CD14-positive monocyte (primary cell): Measurements from ENCODE around the gene IDI1. TPM values are rescaled to one million over a fixed set of nuclear protein-coding genes. Genes with fewer than 3 reads are reported as not detected.

Source experiments
- DNase-seq, 3 donors: peaks; one replicate each; pipeline ENCODE4 v3.0.0-alpha.2; 2011 to 2022
- H2AFZ ChIP-seq: 2 replicates; pipeline ENCODE4 v1.6.0; 2012; ENCODE audit warnings: mild to moderate bottlenecking, low read depth, low read length, inconsistent platforms; ENCODE audit not compliant: insufficient read depth, poor library complexity, severe bottlenecking
- H3K27ac ChIP-seq, 2 donors: 1 replicate in 1 of 2; 2 replicates in 1 of 2; pipeline ENCODE4 v1.5.1; 2012 to 2013; ENCODE audit warnings: low read length in 2 of 2, control low read depth in 1 of 2, inconsistent platforms in 1 of 2, low read depth in 1 of 2, mild to moderate bottlenecking in 1 of 2
- H3K27me3 ChIP-seq, 2 donors: one replicate each; pipeline versions ENCODE4 v1.6.0 to v1.6.1; 2011 to 2013; ENCODE audit warnings: low read length in 2 of 2; ENCODE audit not compliant: control insufficient read depth in 2 of 2, insufficient read depth in 2 of 2
- H3K36me3 ChIP-seq, 2 donors: replicated peaks in 1 of 2; 1 replicate in 1 of 2; 2 replicates in 1 of 2; pipeline versions ENCODE4 v1.5.1 to v1.6.1; 2012 to 2013; ENCODE audit warnings: low read length in 2 of 2, control low read depth in 1 of 2, inconsistent platforms in 1 of 2, mild to moderate bottlenecking in 1 of 2; ENCODE audit not compliant: insufficient read depth in 2 of 2, control insufficient read depth in 1 of 2
- H3K4me1 ChIP-seq, 2 donors: 1 replicate in 1 of 2; 2 replicates in 1 of 2; pipeline versions ENCODE4 v1.5.1 to v1.6.1; 2012 to 2013; ENCODE audit warnings: low read length in 2 of 2, control low read depth in 1 of 2, inconsistent platforms in 1 of 2, mild to moderate bottlenecking in 1 of 2, moderate library complexity in 1 of 2; ENCODE audit not compliant: insufficient read depth in 2 of 2, control insufficient read depth in 1 of 2
- H3K4me2 ChIP-seq: replicated peaks from 2 replicates; pipeline ENCODE3; 2012; ENCODE audit warnings: low read length, moderate library complexity, mild to moderate bottlenecking; ENCODE audit not compliant: poor library complexity, severe bottlenecking; ENCODE audit errors: extremely low read depth
- H3K4me3 ChIP-seq, 3 experiments: fragments of 200-600 bp in 1 of 3; sonication (generic) in 1 of 3; replicated peaks in 1 of 3; 1 replicate in 2 of 3; 2 replicates in 1 of 3; pipeline ENCODE4 v1.5.1; 2011 to 2013; ENCODE audit warnings: low read length in 3 of 3, mild to moderate bottlenecking in 3 of 3, control low read depth in 2 of 3, low read depth in 2 of 3, inconsistent platforms in 1 of 3, moderate library complexity in 1 of 3
- H3K79me2 ChIP-seq: 2 replicates; pipeline ENCODE4 v1.6.0; 2012; ENCODE audit warnings: mild to moderate bottlenecking, control low read depth, inconsistent platforms, low read length, moderate library complexity; ENCODE audit not compliant: insufficient read depth
- H3K9ac ChIP-seq: 2 replicates; pipeline ENCODE4 v1.6.0; 2017; ENCODE audit warnings: low read length, mild to moderate bottlenecking; ENCODE audit not compliant: insufficient read depth, poor library complexity, severe bottlenecking
- H3K9me3 ChIP-seq, 2 donors: replicated peaks in 1 of 2; 1 replicate in 1 of 2; 2 replicates in 1 of 2; pipeline versions ENCODE4 v1.5.1 to v1.6.1; 2012 to 2013; ENCODE audit warnings: low read length in 2 of 2, control low read depth in 1 of 2; ENCODE audit not compliant: control insufficient read depth in 1 of 2, insufficient read depth in 1 of 2
- H4K20me1 ChIP-seq: 2 replicates; pipeline ENCODE4 v1.6.0; 2012; ENCODE audit warnings: mild to moderate bottlenecking, low read length, control low read depth, moderate library complexity; ENCODE audit not compliant: insufficient read depth
- H3K27ac Mint-ChIP-seq, 7 donors: one replicate each; pipeline ENCODE4 v1.8.0; 2020; ENCODE audit warnings: mild to moderate bottlenecking in 7 of 7, mixed read lengths in 7 of 7, moderate library complexity in 6 of 7, inconsistent platforms in 2 of 7
- H3K27me3 Mint-ChIP-seq, 3 donors: one replicate each; pipeline ENCODE4 v1.8.0; 2021 to 2022; ENCODE audit warnings: low read depth in 3 of 3, mild to moderate bottlenecking in 3 of 3, mixed read lengths in 3 of 3, moderate library complexity in 3 of 3, inconsistent platforms in 1 of 3
- H3K36me3 Mint-ChIP-seq, 2 donors: one replicate each; pipeline ENCODE4 v1.8.0; 2020; ENCODE audit warnings: mixed read lengths in 2 of 2, inconsistent platforms in 1 of 2, mild to moderate bottlenecking in 1 of 2
- H3K4me1 Mint-ChIP-seq: one replicate; pipeline ENCODE4 v1.8.0; 2020; ENCODE audit warnings: mild to moderate bottlenecking, mixed read lengths
- H3K4me3 Mint-ChIP-seq, 2 donors: one replicate each; pipeline ENCODE4 v1.8.0; 2020; ENCODE audit warnings: mild to moderate bottlenecking in 2 of 2, mixed read lengths in 2 of 2, moderate library complexity in 1 of 2
- H3K9me3 Mint-ChIP-seq, 7 donors: one replicate each; pipeline ENCODE4 v1.8.0; 2020 to 2022; ENCODE audit warnings: mixed read lengths in 7 of 7, mild to moderate bottlenecking in 6 of 7, moderate library complexity in 6 of 7, inconsistent platforms in 2 of 7
- CTCF ChIP-seq: fragments of 200-600 bp; IDR thresholded peaks from one replicate; pipeline ENCODE4 v1.8.0; 2022; ENCODE audit warnings: antibody characterized with exemption, mild to moderate bottlenecking
- WGBS: methylation state at CpG from one replicate; pipeline ENCODE4 v1.1.5; 2013; ENCODE audit warnings: missing lambda C conversion rate; ENCODE audit not compliant: insufficient coverage; 5-methylcytosine and 5-hydroxymethylcytosine counted together
- intact Hi-C, 2 donors: fragments of 100-400 bp; cut with micrococcal nuclease; formaldehyde crosslinking; loops; one replicate each; pipeline versions ENCODE4 v1.15.0 to v1.15.1; 2023
- polyA plus RNA-seq, 3 donors: library from polyadenylated mRNA; depleted of rRNA in 1 of 3; unstranded in 2 of 3; stranded (reverse) in 1 of 3; fragments of 300-500 nt in 2 of 3; fragments of >200 nt in 1 of 3; fragmentation: Illumina TruSeq in 2 of 3; gene quantifications; 1 replicate in 2 of 3; 2 replicates in 1 of 3; pipeline ENCODE4 v1.2.3, GENCODE V29; 2012 to 2021

The IDI1 gene
- polyA plus RNA-seq, 3 donors = 35.0 to 139 (median 46.9) TPM

GRCh38 chr10:1061930-1062774, 13.2 kb upstream of the IDI1 start:
- H3K4me1 Mint-ChIP-seq = peaks cover 51% of the 10 kb centered on the region
- WGBS = 93% methylated on average over 5 of the region's 7 CpGs

More at GRCh38 chr10:1061930-1062774, 13.2 kb upstream of the IDI1 start:
- H3K9ac ChIP-seq = no peak overlapping the region
- H3K27me3 ChIP-seq = no peaks in the 10 kb centered on the region
- H2AFZ ChIP-seq = no peak overlapping the region
- peaks cover 13 to 18% of the 10 kb centered on the region in 2 donors for H3K4me1 ChIP-seq
- H4K20me1 ChIP-seq = peaks cover 87% of the 10 kb centered on the region
- peaks cover 19 to 53% of the 10 kb centered on the region in 2 donors for H3K36me3 ChIP-seq
- Mint-ChIP-seq H3K27ac (peak overlapping the region in 3 of 7 donors; percentile 39 to 59 (median 54)), H3K4me3 (no peak overlapping the region), H3K27me3 (peaks cover 0 to 1% (median 0%) of the 10 kb centered on the region in 3 donors), H3K36me3 (peaks cover 29 to 52% of the 10 kb centered on the region in 2 donors), H3K9me3 (no peaks in the 10 kb centered on the region)
- no peak for DNase-seq
- peaks cover 98% of the 10 kb centered on the region for H3K79me2 ChIP-seq
- intact Hi-C loops = no loop called here
- H3K4me2 ChIP-seq = no peak overlapping the region
- peak overlapping the region in 1 of 2 donors; percentile 36 for H3K27ac ChIP-seq
- no peaks in the 10 kb centered on the region for H3K9me3 ChIP-seq
- no peak overlapping the region for H3K4me3 ChIP-seq
- TF ChIP-seq CTCF = no peak
